ENCODE measurements around the gene DBR1. TPM values are rescaled to one million over a fixed set of nuclear protein-coding genes. Genes with fewer than 3 reads are reported as not detected.

DBR1 gene
- polyA plus RNA-seq, 3 donors, result 17.9 to 22.1 (median 21.2) TPM

- peak; percentile 36 for DNase-seq
Observed at GRCh38 chr3:138125548-138126221, 49.0 kb downstream of the DBR1 start.

GRCh38 chr3:138124706-138125355 lies 49.9 kb downstream of the DBR1 start:
- no peak for DNase-seq

- no peak for DNase-seq
Observed at GRCh38 chr3:138124188-138124587, 50.5 kb downstream of the DBR1 start.

GRCh38 chr3:138119423-138119766 lies 55.3 kb downstream of the DBR1 start:
- DNase-seq, result no peak

GRCh38 chr3:138118612-138119422 lies 55.9 kb downstream of the DBR1 start:
- DNase-seq, result peak; percentile 60

- DNase-seq, result peak; percentile 62
Observed at GRCh38 chr3:138114988-138115971, 59.4 kb downstream of the DBR1 start, which contains the start of gene DZIP1L. Gene DZIP1L, minus strand, starts transcription at chr3:138115608. Its CDS starts 11,637 bp downstream, at chr3:138103971.

- DNase-seq, result no peak
Observed at GRCh38 chr3:138114431-138114918, 60.2 kb downstream of the DBR1 start.

DNA sequence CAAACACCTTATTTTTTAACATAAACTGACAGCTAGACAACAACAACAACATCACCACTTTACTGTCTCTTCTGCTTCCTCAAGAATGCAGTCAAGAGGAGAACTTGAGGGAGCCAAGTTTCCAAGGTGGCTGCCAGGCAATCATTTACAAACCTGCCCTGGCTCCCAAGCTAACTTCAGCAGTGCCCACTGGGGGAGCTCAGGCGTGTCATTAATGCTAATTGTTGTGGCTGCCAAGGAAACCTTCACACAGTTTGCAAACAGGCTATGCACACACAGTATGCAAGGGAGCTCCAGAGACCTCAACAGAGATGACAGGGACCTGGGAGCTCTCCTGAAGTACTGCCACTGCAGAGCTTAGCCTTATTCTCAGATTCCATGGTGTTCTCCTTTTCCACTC lies 61.4 kb downstream of the DBR1 start:
- peak; percentile 86 for DNase-seq

GRCh38 chr3:138112362-138112761 lies 62.4 kb downstream of the DBR1 start:
- DNase-seq, result no peak

Other genes with a start within 250 kb of the DBR1 start
- gene CLDN18, start 164.8 kb downstream of the DBR1 start, polyA plus RNA-seq (ENCODE audit: insufficient read length in 3 of 3), result 1 to 10 TPM in 2 of 3 donors, under 1 TPM in 1; 0.87 to 4.1 (median 3.6) TPM
- 10 to 100 TPM; 15.4 to 26.2 (median 22.2) TPM for gene DZIP1L, start 59.3 kb downstream of the DBR1 start, polyA plus RNA-seq (ENCODE audit: insufficient read length in 3 of 3)
- 1 to 10 TPM in 2 of 3 donors, under 1 TPM in 1; 0.51 to 2.8 (median 1.9) TPM for gene A4GNT, start 42.5 kb downstream of the DBR1 start, polyA plus RNA-seq (ENCODE audit: insufficient read length in 3 of 3)
- 10 to 100 TPM; 44.4 to 51.2 (median 47.9) TPM for gene ARMC8, start 12.4 kb upstream of the DBR1 start, polyA plus RNA-seq (ENCODE audit: insufficient read length in 3 of 3)
- 1 to 10 TPM; 2.7 to 5.0 (median 3.4) TPM for gene NME9, start 154.9 kb upstream of the DBR1 start, polyA plus RNA-seq (ENCODE audit: insufficient read length in 3 of 3)
- gene MRAS, start 173.7 kb upstream of the DBR1 start, polyA plus RNA-seq (ENCODE audit: insufficient read length in 3 of 3), result 10 to 100 TPM; 28.7 to 31.7 (median 30.8) TPM